ENCODE data around the gene CYP4F22.
"Not testable (repeated sequence)": the region's sequence is repeated elsewhere in the genome, so short reads cannot be mapped to it uniquely, and the experiment has no call there.

CYP4F22 gene

DNA sequence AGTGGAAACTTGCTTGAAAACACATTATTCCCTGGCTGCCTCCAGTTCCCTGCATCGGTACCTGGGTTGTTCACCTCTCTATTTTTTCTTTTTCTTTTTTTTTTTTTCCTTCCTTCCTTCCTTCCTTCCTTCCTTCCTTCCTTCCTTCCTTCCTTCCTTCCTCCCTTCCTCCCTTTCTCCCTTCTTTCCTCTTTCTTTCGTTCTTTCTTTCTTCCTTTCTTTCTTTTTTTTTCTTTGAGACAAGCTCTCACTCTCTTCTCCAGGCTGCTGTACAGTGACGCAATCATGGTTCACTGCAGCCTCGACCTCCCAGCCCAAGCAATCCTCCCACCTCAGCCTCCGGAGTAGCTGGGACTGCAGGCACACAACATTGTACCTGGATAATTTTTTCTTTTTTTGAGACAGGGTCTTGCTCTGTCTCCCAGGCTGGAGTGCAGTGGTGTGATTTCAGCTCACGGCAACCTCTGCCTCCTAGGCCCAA is 40.6 kb upstream of the CYP4F22 start:
- TF ChIP-seq, protein P1, sequence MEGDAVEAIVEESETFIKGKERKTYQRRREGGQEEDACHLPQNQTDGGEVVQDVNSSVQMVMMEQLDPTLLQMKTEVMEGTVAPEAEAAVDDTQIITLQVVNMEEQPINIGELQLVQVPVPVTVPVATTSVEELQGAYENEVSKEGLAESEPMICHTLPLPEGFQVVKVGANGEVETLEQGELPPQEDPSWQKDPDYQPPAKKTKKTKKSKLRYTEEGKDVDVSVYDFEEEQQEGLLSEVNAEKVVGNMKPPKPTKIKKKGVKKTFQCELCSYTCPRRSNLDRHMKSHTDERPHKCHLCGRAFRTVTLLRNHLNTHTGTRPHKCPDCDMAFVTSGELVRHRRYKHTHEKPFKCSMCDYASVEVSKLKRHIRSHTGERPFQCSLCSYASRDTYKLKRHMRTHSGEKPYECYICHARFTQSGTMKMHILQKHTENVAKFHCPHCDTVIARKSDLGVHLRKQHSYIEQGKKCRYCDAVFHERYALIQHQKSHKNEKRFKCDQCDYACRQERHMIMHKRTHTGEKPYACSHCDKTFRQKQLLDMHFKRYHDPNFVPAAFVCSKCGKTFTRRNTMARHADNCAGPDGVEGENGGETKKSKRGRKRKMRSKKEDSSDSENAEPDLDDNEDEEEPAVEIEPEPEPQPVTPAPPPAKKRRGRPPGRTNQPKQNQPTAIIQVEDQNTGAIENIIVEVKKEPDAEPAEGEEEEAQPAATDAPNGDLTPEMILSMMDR (IDR thresholded peaks at IDR 0.05; ENCODE audit: low read depth, low read length, missing control alignments): no peak
- in situ Hi-C loops (cut with HindIII; ENCODE audit: low sequenced_read_pairs): no loop called here
- no peak overlapping the region for H3K4me3 ChIP-seq (ENCODE audit: low read depth, low read length)
- no peak for DNase-seq (ENCODE audit: low read depth)

DNA sequence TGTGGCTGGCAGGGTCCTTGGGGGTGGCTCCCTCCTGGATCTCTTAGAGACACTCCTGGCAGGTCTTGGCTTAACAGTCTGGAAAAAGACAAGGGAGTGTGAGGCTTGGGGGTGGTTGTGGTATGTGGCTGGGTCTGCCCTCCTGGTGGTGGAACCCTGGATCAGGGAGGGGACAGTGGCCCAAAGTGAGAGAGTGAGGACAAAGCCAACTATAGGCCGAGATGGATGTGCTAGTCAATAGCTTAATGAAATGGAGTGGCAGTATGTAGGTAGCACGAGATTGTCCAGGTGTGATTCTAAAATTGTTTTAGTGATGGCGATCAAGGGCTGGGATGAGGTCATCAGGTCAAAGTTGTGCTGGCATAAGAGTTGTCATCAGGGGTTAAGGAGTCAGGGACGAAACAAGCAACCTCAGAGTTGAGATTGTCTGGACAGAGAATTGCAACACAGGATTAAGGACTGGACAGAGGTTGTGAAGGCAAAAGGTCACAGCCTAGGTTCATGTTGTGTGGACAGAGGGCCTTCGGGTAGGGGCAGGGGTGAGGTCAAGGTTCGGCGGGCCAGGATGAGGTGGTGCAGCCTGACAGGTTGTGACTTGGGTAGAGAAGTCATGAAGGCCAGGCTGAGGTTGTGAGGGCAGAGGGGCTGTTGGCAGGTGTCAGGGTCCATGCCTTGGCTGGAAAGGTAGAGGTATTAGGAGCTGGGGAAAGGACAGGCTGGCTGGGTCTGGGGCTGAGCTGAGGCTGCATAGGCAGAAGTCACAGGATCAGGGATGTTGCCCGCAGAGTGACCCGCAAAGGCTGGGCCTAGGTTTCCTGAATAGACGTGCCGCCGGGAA is 39.4 kb upstream of the CYP4F22 start:
- no peak for DNase-seq (ENCODE audit: low read depth)
- TF ChIP-seq, protein P1 (IDR thresholded peaks at IDR 0.05; ENCODE audit: low read depth, low read length, missing control alignments): no peak
- H3K4me3 ChIP-seq (ENCODE audit: low read depth, low read length): no peak overlapping the region
- in situ Hi-C loops (cut with HindIII; ENCODE audit: low sequenced_read_pairs): no loop called here

DNA sequence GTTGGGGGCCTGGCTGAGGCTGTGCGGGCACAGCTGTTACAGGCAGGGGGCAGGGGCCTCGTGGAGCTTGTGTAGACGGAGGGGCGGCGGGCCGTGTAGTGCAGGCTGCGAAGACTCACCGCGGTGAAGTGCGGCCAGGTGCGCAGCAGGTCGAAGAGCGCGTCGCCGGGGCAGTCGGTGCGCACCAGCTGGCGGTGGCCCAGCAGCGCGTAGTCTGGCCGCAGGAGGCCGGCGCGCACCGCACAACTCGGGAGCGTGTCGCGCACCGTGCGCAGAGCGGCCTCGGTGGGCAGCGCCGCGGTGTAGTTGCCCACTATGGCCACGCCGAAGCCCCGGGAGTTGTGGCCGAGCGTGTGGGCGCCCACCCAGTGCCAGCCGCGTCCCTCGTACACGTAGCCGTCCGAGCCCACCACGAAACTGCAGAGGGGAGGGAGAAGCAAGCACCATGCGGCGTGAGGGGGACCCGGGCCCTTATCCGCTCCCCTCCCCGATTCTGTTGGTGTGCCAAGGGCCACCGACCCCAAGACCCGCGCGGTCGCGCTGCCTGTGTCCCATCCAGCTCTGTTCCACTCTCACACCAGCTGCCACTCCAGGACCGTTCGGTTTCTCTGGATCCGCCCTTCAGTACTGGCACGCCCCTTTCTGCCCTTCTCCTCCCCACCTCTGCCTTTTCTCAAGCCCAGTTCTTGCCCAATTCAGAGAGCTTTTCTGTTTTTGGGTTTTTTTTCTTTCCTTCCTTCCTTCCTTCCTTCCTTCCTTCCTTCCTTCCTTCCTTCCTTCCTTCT is 38.6 kb upstream of the CYP4F22 start:
- in situ Hi-C loops (cut with HindIII; ENCODE audit: low sequenced_read_pairs): no loop called here
- DNase-seq (ENCODE audit: low read depth): no peak
- TF ChIP-seq, protein P1 (IDR thresholded peaks at IDR 0.05; ENCODE audit: low read depth, low read length, missing control alignments): no peak
- no peak overlapping the region for H3K4me3 ChIP-seq (ENCODE audit: low read depth, low read length)

DNA sequence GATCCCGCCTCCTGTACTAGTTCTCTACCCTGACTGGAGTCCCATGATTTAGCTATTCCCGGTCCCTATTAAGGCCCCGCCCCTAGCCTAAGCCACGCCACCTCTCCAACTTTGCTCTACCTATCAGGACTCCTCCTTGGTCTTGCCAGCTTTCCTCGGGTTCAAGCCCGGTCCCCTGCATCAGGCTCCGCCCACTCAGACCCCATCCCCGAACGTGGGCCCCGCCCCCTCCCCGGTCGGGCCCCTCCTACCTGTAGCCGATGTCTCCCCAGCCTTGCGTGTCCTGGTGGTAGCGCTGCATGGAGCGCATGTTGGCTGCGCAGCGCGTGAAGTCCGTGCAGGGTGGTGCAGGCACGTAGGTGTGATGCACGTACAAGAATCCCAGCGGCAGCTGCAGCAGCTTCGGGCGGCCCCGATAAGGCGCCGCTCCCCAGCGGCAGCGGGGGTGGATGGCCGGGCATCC is 36.7 kb upstream of the CYP4F22 start:
- in situ Hi-C loops (cut with HindIII; ENCODE audit: low sequenced_read_pairs): no loop called here
- H3K4me3 ChIP-seq (ENCODE audit: low read depth, low read length): no peak overlapping the region
- DNase-seq (ENCODE audit: low read depth): no peak
- TF ChIP-seq, protein P1 (IDR thresholded peaks at IDR 0.05; ENCODE audit: low read depth, low read length, missing control alignments): no peak

DNA sequence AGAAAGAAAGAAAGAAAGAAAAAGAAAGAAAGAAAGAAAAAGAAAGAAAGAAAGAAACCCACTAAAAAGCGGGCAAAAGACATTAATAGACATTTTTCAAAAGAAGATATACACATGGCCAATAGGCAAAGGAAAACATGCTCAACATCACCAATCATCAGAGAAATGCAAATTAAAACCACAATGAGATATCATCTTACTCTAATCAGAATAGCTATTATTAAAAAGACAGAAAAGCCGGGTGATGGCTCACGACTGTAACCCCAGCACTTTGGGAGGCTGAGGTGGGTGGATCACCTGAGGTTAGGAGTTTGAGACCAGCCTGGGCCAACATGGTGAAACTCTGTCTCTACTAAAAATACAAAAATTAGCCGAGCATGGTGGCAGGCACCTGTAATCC is 34.5 kb upstream of the CYP4F22 start:
- DNase-seq (ENCODE audit: low read depth); in situ Hi-C loops (cut with HindIII; ENCODE audit: low sequenced_read_pairs); H3K4me3 ChIP-seq (ENCODE audit: low read depth, low read length): not testable (repeated sequence)

DNA sequence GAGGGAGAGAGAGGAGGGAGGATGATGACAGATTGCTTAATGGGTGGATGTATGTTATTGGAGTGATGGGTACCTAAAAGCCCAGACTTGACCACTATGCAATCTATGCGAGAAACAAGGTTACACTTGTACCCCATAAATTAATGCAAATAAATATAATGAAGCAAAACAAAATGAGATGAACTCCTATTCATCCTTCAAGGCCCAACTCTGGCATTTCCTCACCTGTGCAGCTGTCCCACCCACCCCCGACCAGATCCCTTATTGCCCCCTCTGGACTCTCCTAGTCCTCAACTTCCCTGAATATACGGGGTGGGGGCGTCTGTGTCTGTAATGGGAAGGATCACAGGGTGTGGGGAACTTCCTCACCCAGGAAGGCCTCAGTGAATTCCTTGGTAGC is 33.2 kb upstream of the CYP4F22 start:
- TF ChIP-seq, protein P1 (IDR thresholded peaks at IDR 0.05; ENCODE audit: low read depth, low read length, missing control alignments): no peak
- H3K4me3 ChIP-seq (ENCODE audit: low read depth, low read length): no peak overlapping the region
- in situ Hi-C loops (cut with HindIII; ENCODE audit: low sequenced_read_pairs): no loop called here
- DNase-seq (ENCODE audit: low read depth): no peak
